D721Med (cell line): ENCODE measurements around the gene GGT6.
"Not testable (repeated sequence)": the region's sequence is repeated elsewhere in the genome, so short reads cannot be mapped to it uniquely, and the experiment has no call there.

Experiments used
- DNase-seq: peaks from one replicate; pipeline ENCODE4 v3.0.0; 2011; ENCODE audit warnings: low spot score; ENCODE audit not compliant: insufficient read length
- FAIRE-seq: peaks from 2 replicates; lab custom pipeline; 2011; peaks lifted over from hg19 to GRCh38; lab: Jason Lieb, UNC
- TF ChIP-seq, protein P1 (sequence below): IDR thresholded peaks from 2 replicates; pipeline ENCODE4 v1.5.1; 2012; ENCODE audit warnings: mild to moderate bottlenecking, control low read depth; ENCODE audit not compliant: insufficient read depth; ENCODE audit errors: missing control alignments

GGT6 gene

DNA sequence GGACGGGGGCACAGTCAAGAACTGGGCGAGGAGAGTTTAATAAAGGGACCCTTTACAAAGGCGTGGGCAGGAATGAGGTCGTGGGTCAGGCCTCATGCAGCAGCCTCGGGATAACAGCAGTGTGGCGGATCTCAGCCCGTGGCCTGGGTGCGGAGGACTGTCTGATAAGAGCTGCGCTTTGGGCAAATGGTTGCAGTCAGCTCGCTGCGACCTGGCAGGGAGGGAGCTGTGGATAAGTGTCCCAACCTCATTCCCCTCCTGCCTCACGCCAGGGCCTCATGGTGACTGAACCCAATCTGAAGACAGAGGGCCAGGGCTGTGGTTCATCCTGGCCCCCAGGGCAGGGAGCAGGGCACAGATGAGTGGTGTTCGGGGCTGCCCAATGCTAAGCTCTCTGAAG is 37.6 kb upstream of the GGT6 start:
- FAIRE-seq, result no peak

DNA sequence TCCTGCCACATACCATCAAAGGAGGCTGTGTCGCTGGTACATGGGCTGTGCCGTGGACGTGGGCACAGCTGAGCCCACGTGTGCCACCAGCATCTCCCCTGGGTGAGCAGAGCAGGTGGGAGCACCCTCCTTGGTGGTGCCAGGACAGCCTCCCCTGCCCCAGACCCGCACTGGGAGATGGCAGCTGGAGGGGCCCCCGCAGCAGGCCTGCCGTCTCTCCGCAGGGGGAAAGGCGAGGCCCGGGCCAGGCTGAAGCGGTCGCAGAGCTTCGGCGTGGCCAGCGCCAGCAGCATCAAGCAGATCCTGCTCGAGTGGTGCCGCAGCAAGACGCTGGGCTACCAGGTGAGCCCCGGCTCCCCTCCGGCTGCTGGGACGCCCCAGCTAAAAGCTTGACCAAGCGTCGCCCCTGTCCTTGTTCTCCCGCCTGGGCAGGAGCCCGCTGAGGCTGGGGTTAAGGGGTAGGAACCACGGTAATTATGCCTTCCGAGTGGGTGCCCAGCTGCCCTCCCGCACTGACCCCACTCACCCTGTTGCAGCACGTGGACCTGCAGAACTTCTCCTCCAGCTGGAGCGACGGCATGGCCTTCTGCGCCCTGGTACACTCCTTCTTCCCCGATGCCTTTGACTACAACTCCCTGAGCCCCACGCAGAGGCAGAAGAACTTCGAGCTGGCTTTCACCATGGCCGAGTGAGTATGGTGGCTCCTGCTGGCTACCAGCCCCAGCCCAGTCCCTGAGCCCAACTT is 36.4 kb upstream of the GGT6 start:
- TF ChIP-seq, protein P1, sequence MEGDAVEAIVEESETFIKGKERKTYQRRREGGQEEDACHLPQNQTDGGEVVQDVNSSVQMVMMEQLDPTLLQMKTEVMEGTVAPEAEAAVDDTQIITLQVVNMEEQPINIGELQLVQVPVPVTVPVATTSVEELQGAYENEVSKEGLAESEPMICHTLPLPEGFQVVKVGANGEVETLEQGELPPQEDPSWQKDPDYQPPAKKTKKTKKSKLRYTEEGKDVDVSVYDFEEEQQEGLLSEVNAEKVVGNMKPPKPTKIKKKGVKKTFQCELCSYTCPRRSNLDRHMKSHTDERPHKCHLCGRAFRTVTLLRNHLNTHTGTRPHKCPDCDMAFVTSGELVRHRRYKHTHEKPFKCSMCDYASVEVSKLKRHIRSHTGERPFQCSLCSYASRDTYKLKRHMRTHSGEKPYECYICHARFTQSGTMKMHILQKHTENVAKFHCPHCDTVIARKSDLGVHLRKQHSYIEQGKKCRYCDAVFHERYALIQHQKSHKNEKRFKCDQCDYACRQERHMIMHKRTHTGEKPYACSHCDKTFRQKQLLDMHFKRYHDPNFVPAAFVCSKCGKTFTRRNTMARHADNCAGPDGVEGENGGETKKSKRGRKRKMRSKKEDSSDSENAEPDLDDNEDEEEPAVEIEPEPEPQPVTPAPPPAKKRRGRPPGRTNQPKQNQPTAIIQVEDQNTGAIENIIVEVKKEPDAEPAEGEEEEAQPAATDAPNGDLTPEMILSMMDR, result no peak

More for the DNA sequence above, 37.6 kb upstream of the GGT6 start:
- DNase-seq, result no peak
- TF ChIP-seq, protein P1, result no peak

DNA sequence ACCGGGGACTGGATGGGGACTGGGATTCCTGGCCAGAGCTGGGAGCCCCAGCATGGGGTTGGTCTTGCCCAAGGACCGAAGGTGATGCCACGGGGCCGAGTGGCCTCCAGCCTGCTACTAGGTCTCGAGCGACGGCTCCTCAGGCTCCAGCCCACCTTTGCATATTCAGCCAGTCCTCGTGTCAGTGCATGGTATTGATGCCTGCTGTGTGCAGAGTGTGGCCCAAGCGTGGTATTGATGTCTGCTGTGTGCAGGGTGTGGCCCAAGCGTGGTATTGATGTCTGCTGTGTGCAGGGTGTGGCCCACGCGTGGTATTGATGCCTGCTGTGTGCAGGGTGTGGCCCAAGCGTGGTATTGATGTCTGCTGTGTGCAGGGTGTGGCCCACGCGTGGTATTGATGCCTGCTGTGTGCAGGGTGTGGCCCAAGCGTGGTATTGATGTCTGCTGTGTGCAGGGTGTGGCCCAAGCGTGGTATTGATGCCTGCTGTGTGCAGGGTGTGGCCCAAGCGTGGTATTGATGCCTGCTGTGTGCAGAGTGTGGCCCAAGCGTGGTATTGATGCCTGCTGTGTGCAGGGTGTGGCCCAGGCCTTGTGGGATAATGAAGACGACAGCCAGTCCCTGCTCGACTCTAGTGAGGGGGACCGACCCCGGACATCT is 35.4 kb upstream of the GGT6 start:
- not testable (repeated sequence) for FAIRE-seq, DNase-seq

More for the DNA sequence above, 36.4 kb upstream of the GGT6 start:
- no peak for DNase-seq
- FAIRE-seq, result no peak

DNA sequence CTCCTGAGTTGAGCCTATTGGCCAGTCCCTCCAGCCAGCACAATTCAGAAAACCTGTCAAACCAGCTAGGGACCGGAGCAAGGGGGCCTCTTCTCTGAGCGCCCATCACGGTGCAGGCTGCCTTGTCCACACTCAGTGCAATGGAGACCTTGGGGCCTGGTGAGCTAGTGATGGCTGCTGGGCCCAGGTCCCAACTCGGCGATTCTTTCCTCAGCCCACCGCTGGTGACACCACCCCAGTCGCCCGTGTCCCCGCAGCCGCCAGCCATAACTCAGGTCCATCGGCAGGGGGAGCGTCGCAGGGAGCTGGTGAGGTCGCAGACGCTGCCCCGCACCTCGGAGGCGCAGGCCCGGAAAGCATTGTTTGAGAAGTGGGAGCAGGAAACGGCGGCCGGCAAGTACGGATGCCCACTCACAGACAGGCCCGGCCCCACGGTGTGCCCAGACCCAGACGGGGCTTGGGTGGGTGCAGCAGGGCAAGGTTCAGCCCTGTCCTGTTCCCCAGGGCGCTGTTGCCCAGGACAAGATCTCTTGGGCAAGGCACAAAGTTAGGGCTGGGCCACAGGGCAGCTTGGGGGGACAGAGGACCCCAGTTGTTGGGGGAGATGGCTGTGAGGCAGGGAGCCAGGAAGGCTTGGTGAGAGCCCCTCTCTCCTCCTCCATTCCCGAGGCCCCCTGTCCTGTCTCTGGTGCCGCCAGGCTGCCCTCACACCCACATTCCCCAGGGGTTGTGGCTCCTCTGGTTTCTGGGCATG is 34.7 kb upstream of the GGT6 start:
- TF ChIP-seq, protein P1, result peak; percentile 14

DNA sequence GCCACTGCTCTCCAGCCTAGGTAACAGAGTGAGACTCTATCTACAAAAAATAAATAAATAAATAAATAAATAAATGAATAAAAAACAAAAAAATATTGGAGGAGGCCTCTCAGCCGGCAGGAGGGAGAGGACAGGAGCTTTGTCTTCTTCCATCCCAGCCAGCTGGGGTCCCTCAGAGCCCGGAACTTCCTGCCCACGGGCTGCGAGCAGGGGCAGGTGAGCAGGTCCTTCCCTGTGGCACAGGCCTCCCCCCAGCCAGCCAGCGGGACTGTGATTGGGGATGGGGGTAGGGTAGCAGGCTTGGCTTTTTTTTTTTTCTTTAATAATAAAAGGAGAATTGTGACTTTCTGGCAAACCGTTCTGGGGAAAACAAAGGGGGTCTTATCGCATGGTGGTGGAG is 34.0 kb upstream of the GGT6 start:
- TF ChIP-seq, protein P1, result no peak
- DNase-seq, result no peak
- FAIRE-seq, result no peak

More for the DNA sequence above, 34.7 kb upstream of the GGT6 start:
- DNase-seq (no peak), FAIRE-seq (no peak)

- FAIRE-seq (no peak), DNase-seq (no peak)
- TF ChIP-seq, protein P1, result no peak
Measured at GRCh38 chr17:4593021-4593421, 32.6 kb upstream of the GGT6 start.

- DNase-seq, result no peak
- TF ChIP-seq, protein P1, result no peak
- FAIRE-seq, result no peak
Measured at GRCh38 chr17:4592240-4593005, 32.0 kb upstream of the GGT6 start.
